ENCODE results near the gene TAPT1. TPM values are rescaled to one million over a fixed set of nuclear protein-coding genes. Genes with fewer than 3 reads are reported as not detected.

Gene TAPT1
- total RNA-seq, 1 experiment from 2014 or later, result 11.1 TPM

DNA sequence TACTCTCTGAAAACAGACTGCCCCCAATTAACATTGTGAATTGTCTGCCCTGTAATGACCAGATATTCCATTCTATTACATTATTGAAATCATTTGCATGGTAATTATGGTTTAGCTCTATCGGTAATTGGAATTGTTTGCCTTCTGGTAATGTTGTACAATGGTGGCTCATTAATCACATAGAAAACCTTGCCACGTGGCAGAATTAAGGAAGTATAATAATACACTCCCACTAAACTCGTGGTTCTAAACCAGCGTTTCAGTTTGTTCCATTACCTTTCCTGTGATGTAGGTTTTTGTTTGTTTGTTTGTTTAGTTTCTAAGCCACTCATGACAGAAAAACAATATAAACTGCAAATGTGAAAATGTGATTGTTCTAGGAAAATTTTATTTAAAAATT is 45.1 kb upstream of the TAPT1 start:
- no peak overlapping the region for H3K27ac Mint-ChIP-seq
- peaks cover 0 to 2% of the 10 kb centered on the region in 2 experiments; a peak in 1 of 4 replicates for H3K4me1 Mint-ChIP-seq
- Histone ChIP-seq H3K18ac (ENCODE audit: insufficient read length, low read depth, low read length) (no peak overlapping the region), H3T11ph (ENCODE audit: low read length) (no peak overlapping the region), H2BK120ac (ENCODE audit: low read depth, low read length, poor library complexity, severe bottlenecking) (no peak overlapping the region), H3K9ac (ENCODE audit: extremely low read depth, insufficient read length, low read length) (no peak overlapping the region), H3K4me1 (ENCODE audit: insufficient read depth, low read length) (no peaks in the 10 kb centered on the region), H3K79me1 (ENCODE audit: insufficient read depth, low read depth, low read length, poor library complexity, severe bottlenecking) (no peaks in the 10 kb centered on the region), H4K8ac (replicated peaks; ENCODE audit: insufficient read length, low read depth, low read length) (no peak overlapping the region), H2AK5ac (ENCODE audit: insufficient read length, low read length) (no peak overlapping the region), H3K23me2 (ENCODE audit: insufficient read length, low read depth, low read length, poor library complexity, severe bottlenecking) (no peaks in the 10 kb centered on the region), H2AFZ (ENCODE audit: low read length) (no peak overlapping the region), H3K23ac (ENCODE audit: insufficient read length, low read depth, low read length) (no peak overlapping the region), H3K9me3 (ENCODE audit: control insufficient read depth, low read depth, low read length) (no peaks in the 10 kb centered on the region), H3K14ac (ENCODE audit: insufficient read depth, low read length) (no peak overlapping the region), H4K5ac (ENCODE audit: insufficient read length, low read depth, low read length) (no peak overlapping the region), H2BK12ac (ENCODE audit: insufficient read length, low read depth, low read length) (no peak overlapping the region), H3K56ac (ENCODE audit: insufficient read length, low read depth, low read length) (no peak overlapping the region), H2BK15ac (ENCODE audit: low read depth, low read length) (no peak overlapping the region), H4K91ac (ENCODE audit: insufficient read length, low read depth, low read length) (no peak overlapping the region), H2BK20ac (ENCODE audit: low read depth, low read length, poor library complexity, severe bottlenecking) (no peak overlapping the region), H2BK5ac (ENCODE audit: insufficient read length, low read length) (no peak overlapping the region), H3K27me3 (ENCODE audit: insufficient read depth, low read length) (no peaks in the 10 kb centered on the region), H3K4ac (ENCODE audit: low read depth, low read length) (no peak overlapping the region), H3K27ac (ENCODE audit: insufficient read length, low read depth, low read length) (no peak overlapping the region), H3K4me2 (ENCODE audit: insufficient read depth, insufficient read length, low read length) (no peak overlapping the region), H3K79me2 (ENCODE audit: insufficient read depth, low read length) (no peaks in the 10 kb centered on the region), H4K20me1 (ENCODE audit: control insufficient read depth, insufficient read depth, insufficient read length) (no peaks in the 10 kb centered on the region)
- TF ChIP-seq, protein P1, sequence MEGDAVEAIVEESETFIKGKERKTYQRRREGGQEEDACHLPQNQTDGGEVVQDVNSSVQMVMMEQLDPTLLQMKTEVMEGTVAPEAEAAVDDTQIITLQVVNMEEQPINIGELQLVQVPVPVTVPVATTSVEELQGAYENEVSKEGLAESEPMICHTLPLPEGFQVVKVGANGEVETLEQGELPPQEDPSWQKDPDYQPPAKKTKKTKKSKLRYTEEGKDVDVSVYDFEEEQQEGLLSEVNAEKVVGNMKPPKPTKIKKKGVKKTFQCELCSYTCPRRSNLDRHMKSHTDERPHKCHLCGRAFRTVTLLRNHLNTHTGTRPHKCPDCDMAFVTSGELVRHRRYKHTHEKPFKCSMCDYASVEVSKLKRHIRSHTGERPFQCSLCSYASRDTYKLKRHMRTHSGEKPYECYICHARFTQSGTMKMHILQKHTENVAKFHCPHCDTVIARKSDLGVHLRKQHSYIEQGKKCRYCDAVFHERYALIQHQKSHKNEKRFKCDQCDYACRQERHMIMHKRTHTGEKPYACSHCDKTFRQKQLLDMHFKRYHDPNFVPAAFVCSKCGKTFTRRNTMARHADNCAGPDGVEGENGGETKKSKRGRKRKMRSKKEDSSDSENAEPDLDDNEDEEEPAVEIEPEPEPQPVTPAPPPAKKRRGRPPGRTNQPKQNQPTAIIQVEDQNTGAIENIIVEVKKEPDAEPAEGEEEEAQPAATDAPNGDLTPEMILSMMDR (conservative IDR thresholded peaks at IDR 0.05), result no peak
- peaks cover 9 to 10% of the 10 kb centered on the region in 2 experiments for H3K9me3 Mint-ChIP-seq
- no peak overlapping the region for H3K4me3 Mint-ChIP-seq
- H3K27me3 Mint-ChIP-seq (ENCODE audit: low read depth), result no peaks in the 10 kb centered on the region; the same call in none of the 2 replicates
- no peak for DNase-seq
- WGBS (ENCODE audit: extremely low coverage, insufficient read length, low lambda C conversion rate), result no CpG with 5 or more reads among the region's 4 CpGs
- peaks cover 5 to 10% (median 10%) of the 10 kb centered on the region in 3 experiments for H3K36me3 Mint-ChIP-seq (ENCODE audit: insufficient read depth in 1 of 3, low read depth in 3 of 3)
